Heart left ventricle (tissue), 13 donors: ENCODE measurements around the gene ISG15.

ENCODE experiments used
- CTCF ChIP-seq, 12 donors: fragments of 200-600 bp; sonication (generic) in 4 of 12; IDR thresholded peaks; one replicate each; pipeline versions ENCODE4 v1.5.0 to v1.8.0; 2018 to 2022; ENCODE audit warnings: antibody characterized with exemption in 12 of 12, mild to moderate bottlenecking in 5 of 12
- POLR2A ChIP-seq, 2 donors: fragments of 450-650 bp; IDR thresholded peaks; one replicate each; pipeline ENCODE4 v1.6.1; 2017; ENCODE audit warnings: antibody characterized with exemption in 2 of 2, mild to moderate bottlenecking in 2 of 2, moderate library complexity in 2 of 2
- donor health status: ischemic (EF 13 %, LVEDD 7.1; RV severe dilation, severe dysfunction).
- donor health status: DM: no; HTN: yes; CAD: no.
- donor health status: DM: no; HTN: no; CAD: no.
- donor health status: ischemic (EF 25% LVEDD 6.9; RV normal size, moderate dysfunction).
- donor health status: ischemic (EF 25% LVEDD 5.7; RV mildly dilated, moderate dysfunction).
- donor health status: ischemic (EF 35%, LVEDD 5.7; RV mildly dilated, moderate dysfunction).
- donor health status: nonischemic (EF 11% LVEDD 7.7; RV severe dilation, severe dysfunction).
- donor health status: DM: yes; HTN: yes; CAD: no.
- donor health status: PGD.
- donor health status: ischemic (EF 29% LVEDD 5.4; RV normal size, mild dysfunction).
- donor health status: nonischemic (EF 23%, LVEDD 6.1; RV moderate dilation, normal function).

GRCh38 chr1:1006305-1007159, 6.8 kb upstream of the ISG15 start:
- TF ChIP-seq POLR2A (IDR thresholded peaks at IDR 0.05) (no peak), CTCF (IDR thresholded peaks at IDR 0.05) (no peak)
